HG03575 (cell line): ENCODE measurements around the gene AUTS2.

Experiments
- ATAC-seq: cut with Tn5 transposase; IDR thresholded peaks from one replicate; pipeline ENCODE4 v1.9.1; 2021; ENCODE audit not compliant: unreplicated experiment, insufficient number of reproducible peaks, low FRiP score; ENCODE audit errors: extremely low read depth

AUTS2 gene

DNA sequence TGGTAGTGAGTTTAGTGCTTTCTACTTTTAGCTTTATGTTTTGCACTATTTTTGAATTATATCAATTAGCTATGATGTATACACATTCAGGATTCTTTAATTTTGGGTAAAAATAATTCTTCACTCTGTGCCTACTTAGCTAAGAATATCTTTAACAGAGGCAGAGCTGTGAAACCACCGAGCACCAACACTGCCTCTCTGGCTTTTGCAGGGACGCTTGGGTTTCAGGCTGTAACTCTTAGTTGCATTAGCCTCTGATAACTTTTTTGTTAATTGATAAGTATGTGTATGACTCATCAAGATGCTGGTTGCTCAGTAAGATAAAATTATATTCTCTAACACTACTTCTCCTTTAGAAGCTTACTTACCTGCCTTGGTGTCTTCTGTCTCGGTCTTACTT, 738.3 kb downstream of the AUTS2 start:
- no peak for ATAC-seq

DNA sequence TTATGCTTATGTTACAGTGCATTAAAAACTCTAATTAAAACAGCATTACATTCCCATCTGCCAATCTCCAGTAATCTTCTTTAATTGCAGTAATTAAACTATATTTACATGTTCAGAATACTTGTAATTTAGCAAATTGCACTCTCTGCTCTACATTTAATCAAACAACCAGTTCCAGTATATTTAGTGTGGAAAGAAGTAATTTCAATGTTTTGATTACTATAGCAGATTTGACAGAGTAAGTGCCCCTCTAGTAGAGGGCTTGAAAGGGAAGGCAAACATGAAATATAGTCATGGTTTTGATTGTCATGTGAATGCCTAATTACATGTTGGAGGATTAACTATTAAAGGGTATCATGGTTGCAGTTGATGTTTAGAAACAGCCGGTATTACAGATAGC, 739.7 kb downstream of the AUTS2 start:
- ATAC-seq = no peak

DNA sequence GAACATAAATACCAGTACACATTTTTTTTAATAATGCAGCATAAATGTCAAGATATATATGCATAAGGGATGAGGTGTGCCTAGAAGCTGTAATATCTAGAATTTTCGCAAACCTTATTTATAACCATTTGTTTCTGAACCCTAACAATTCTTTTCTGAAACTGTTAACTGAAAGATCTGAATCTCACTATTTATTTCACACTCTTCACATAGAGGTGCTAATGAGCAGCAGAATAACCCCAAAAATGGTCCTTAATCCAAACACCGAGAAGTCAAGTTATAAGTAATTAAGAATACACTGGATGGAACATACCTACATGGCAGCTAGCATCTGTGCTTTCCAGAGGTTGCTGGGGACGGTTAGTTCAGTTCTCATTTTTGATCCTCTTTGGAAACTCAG, 742.0 kb downstream of the AUTS2 start:
- ATAC-seq = no peak

DNA sequence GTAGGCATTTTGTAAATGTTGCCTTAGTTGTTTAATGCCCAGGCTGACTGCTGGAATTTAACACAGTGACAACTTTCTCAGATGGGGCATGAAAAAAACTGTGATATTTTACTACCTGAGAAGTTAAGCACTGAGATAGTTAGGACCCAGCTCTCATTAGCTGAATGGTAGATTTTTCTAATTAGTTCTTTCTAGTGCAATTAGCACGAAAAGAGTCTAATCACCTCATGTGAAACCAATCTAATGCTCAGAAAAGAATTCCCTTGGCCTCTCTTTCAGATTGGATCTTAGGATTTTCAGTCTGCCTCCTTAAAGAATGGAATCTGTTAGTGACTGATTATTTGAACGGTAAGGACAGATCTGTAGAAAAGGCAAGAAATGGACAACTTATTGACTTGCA, 743.2 kb downstream of the AUTS2 start:
- ATAC-seq = no peak

DNA sequence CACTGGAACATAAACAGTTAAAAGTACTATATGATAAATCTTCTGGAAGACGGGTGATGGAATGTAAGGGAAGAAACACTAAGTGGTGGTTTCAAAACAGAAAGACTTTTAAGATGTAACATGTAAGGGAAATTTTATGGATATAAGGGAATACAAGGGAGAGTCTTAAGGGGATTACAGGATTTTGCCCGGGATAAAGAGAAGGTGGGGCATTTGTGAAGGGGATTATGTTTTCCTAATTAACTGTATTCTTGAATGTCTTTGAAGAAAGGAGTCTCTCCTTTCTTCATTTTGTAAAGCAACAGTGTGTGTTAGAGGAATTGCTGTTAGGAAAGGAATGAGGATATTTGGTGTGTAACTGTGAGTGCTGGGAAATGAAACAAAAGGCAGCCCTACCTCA, 745.2 kb downstream of the AUTS2 start:
- no peak for ATAC-seq

DNA sequence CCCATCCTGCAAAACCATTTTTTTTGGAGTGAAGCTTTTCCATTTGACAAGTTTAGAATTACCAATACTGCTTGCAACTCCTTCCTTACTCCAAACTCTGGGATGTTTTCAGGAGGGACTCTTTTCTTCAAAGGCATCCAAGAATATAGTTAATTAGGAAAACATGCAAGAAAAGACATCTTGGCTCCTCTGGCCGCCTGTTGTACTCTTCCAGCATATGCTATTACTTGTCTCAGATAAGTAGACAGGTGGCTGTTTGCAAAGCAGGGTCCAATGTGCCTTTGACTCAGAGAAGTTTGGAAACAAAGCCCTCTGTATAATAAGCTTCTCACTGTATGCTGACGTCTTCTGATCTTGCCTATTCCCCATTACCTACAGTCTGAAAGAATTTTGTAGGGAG, 746.5 kb downstream of the AUTS2 start:
- no peak for ATAC-seq

DNA sequence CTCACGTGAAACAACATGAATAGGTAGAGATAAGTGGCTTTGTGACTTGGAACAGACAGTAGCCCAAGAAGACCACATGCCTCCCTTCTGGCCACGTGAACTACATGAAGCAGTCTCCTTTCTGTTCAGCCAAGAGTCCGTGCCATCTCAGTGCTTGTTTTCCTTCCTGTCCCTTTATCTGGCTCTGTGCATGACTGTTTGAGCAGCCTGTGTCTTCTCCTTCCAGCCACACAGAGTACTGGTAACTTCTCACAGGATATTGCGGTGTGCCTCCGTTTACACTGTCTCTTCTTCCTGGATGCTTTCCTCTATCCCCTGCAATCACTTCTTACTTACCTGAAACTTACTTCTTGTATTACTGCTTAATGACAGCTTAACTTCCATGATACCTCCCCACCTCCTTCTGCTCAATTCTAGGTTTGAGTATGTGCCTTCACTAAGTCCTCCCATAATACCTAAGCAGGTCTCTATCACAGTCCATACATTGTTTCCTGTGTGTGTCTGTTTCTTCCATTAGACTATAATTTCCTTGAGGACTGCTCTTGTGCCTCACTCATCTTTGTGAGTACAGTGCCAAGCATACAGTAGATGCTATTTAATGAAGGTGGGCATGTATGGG, 748.7 kb downstream of the AUTS2 start:
- ATAC-seq = no peak

DNA sequence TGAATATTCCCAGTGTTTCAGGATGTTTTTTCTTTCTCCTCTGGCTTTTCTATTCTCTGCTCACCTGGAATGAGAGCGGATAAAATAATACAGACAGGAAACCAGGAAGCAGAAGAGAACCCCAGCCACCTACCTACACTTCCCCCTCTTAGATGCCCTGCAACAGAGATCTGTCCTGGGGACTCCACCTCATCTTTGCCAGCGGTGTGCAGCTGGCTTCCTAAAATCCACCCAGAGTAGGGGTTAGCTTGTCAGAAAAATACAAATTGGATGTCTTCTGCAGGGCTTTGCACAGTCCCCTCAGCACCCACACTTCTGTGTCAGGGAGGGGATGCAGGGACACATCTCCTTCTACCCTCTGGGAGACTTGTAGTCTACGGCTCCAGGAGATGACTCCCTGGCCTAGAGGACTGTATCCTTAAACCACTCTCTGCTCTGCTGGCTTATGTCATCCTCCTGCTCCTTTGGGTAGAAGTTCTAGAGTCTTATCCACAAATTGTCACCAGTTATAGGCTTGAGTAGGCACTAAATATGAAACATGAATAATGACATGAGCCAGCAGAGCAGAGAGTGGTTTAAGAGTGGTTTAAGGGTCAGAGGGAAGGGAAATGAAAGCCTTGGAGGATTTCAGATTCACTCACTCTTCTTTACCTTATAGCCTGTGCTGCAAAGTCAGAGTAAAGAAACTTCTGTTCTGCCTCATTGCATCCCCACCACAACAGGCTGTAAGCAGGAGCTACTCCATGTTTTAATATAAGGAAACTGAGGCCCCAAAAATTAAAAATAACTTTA, 749.4 kb downstream of the AUTS2 start:
- ATAC-seq = peak; percentile 100

DNA sequence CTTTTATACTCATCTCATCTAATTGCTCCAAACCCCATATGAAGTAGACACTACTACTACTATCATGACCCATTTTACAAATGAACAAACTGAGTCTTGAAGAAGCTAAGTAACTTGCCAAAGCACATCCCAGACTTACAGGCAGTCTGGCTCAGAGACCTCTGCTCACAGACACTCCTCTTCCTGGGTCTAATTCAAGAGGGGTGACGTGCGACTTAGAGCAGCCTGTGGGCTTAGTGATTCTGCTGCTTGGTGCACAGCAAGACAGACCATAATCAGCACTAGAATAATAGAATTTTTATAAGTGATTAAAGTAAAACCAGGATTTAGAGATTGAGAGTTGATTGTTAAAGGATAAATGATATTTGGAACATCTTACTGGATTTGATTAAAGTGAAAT, 750.8 kb downstream of the AUTS2 start:
- ATAC-seq = no peak

DNA sequence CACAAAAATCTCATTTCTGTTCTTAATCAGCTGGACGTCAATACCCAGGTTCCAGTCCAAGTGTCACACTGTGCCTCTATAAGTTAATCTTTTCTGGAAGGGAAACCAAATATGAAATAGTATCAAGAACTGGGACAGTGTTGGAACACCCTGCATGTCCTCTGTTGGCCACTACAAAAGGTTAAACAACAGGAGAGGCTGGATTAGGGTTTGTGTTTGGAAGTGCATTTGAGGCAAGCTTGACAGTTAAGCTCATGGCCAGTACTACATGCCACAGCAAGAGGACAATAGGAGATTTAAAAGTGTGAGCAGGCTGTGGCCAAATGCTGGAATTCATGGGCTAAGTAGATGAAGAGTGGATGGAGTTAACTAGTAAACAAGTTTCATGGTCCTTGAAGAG, 751.5 kb downstream of the AUTS2 start:
- no peak for ATAC-seq

DNA sequence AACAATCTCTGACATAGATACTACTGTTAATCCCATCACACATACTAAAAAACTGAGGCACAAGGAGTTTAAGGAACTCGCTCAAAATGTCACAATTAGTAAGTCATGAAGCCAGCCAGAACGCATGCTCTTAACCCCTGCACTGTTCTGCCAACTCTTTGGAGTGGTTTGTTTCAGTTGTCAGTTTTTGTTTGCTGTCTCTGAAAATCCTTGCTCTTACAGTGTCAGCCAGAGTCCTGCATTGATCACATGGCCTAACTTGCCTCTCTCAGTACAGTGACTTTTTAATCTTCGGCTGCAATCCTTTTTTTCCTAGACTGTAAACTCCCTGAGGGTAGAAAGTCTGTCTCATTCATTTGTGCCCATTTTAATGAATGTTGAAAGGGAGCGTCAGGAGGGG, 753.8 kb downstream of the AUTS2 start:
- no peak for ATAC-seq

DNA sequence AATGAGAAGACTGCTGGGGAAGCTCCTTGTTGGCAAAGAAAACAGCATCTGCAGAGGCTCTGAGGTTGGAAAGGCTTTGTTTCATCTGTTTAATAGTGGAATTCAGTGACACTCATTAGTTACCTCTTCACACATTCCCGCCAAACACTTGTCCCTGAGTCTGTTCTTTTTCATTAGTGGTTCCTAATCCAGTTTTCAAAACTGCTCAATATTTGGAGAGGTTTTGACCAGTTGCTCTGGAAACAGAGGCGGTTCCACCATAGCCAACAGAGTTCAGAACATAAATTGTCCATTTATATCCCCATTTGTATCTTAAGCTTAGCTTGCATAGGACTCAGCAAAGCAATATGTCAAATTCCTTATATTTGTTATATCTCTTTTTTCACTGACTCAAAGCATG, 754.6 kb downstream of the AUTS2 start:
- no peak for ATAC-seq

DNA sequence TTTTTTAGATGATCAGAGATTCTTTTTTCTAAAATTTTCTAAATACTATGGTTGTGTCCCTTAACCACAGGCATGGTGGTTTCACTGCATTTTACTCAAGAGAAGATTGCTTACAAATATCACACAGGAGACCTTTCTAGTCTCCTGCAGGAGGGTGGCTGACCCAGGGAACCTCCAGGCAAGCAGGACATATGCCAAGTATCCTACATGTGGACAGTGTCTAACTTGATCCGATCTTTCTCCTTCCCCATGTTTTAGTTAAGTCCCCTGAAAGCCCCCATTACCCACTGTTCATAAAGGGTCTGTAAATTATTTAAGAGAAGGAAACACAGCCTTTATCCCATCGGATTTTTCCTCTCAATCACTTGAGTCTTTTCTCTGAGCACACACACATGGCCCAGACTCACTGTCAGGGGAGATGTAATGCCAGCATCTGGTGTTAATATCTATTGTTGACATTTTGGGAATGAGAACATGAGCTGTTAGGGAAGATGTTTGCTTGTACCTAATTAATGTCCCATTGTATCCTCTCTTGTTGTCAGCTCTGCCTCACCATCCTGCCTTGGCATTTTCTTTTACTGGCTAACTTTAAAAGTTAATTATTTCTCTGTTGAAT, 755.2 kb downstream of the AUTS2 start:
- ATAC-seq = no peak

DNA sequence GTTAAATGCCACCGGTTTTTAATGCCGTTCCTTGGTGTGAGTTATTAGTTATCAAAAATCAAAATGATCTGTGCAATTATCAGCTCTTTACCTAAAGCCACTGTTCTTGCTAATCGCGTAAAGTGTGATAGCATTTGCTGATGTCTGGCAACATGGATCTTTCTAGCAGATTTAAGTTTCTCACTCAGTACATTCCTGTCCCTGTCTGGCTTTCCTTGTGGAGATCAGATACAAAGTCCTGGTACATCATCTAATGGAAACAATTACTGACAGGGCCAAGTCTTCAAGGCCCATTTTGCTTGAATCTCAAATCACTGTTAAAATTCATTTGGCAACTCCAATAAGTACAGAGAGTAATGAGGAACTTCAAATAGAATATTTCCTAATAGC, 755.7 kb downstream of the AUTS2 start:
- ATAC-seq = no peak

DNA sequence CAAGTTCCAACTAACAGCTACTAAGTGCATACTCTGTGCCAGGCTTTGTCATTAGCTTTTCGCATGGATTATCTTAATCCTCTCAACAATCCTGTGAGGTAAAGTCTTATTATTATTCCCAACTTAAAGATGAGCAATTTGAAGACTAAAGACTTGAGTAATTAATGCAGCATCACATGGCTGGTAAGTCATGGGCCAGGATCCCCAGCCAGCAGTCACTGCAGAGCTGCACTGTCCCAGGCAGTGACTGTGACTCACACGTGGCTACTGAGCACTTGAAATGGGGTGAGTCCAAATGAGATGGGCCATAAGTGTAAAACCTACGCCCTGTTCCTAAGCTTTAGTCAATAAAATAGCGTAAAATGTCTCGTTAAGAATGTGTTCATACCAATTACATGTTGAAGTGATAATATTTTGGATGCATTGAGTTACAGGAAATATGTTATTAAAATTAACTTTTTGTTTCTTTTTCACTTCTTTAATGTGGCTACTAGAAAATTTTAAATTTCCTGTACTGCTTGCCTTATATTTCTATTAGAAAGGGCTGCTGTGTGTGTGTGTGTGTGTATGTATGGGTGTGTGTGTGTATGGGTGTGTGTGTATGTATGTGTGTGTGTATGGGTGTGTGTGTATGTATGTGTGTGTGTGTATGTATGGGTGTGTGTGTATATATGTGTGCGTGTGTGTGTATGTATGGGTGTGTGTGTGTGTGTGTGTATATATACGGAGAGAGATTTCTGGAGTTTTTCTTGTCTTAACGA, 756.3 kb downstream of the AUTS2 start:
- ATAC-seq = no peak

DNA sequence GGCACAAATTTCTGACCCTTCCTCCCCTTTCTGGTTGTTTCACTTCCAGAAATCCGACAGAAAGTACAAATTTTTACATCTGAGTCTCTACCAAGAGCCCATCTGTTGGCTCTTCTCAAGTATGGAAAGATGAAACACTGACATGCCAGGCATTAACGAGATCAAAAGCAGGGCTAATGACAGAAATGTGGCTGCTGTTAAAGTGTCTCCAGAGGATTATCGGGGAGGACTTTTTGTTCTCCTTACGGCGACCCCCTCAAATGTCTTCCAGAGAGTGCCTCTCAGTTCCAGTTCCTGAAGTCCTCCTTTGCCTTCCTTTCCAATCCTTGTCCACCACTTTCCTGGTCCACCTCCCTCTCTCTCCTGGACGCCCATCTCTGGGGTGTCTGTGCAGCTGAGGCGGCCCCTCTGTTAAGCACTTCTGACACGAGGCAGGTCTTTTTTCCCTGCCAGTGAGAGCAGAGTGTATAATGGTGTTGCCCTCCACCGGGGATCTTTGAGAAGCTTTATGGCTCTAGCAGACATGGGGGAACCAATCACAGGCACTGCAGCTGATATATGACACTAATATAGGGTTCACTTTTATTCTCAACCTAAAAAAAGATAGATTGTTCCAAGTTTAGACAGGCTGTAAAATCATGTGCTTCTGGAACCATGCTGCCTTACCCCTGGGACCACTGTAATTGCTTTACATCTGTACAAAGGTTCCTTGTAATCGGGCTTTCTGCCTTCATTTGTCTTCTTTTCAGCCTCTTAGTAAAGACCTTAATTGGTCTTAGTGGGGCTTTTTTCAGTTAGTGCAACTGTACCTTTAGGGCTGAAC, 757.1 kb downstream of the AUTS2 start:
- ATAC-seq = no peak

DNA sequence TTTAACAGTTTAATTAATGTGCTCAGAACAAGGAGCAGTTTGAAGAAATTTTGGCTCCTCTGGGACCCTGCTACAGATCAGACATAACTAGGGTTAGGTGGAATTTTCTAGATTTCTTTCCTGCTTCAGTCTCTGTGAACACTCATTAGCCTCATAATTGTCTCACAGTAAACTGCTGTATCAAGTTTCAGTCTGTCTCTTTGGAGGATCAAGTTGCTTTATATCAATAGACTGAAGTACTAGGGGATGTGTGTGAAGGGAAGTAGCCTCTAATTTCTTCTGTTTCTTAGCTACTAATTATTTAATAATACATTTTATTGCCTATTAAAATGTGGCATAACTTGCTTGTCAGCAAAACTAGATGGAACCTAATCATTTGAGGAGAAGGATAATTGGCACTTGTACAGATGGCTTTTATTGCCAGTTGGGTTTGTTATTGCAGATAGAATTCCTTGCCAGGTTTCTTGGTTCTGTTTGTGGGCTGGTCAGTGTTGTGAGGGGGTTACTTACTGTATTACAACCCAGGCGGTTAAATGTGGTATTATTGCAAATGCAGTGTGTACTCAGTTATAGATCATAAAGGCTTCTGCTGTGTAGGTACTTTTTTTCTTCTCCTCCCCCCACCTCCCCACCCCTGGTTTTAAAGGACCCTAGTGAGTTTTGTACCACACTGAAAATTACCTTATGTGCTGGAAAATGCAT, 758.0 kb downstream of the AUTS2 start:
- no peak for ATAC-seq

DNA sequence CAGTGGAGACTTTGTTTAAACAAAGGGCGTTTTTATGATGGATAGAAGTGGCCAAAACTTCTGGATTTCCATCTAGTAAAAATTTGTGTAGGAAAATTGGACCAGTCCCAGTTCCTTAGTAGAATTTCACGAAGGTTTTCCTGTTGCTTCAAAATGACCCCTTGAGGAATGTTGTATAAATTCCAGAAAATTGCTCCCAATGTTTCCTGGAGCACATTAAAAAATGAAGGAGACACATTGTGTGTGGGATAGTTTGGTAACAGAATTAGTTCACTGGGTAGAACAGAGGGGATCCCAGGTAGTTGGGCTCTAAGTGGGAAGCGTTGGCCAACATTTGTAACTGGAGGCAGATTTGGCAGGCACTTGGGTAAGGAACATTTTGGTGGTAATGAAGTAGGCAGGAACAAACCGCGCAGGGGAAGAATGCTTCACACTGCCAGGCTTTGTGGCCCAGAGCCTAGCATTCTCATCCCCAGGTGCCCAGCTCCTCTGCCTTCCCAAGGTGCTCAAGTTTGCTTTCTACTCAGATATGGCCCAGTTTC, 758.6 kb downstream of the AUTS2 start:
- ATAC-seq = no peak
